GM18951 (cell line): ENCODE measurements around the gene HKDC1.
"Not testable (repeated sequence)": the region's sequence is repeated elsewhere in the genome, so short reads cannot be mapped to it uniquely, and the experiment has no call there.

Experiments used
- POLR2A ChIP-seq: IDR thresholded peaks from 4 replicates; pipeline ENCODE4 v1.6.1; 2011; ENCODE audit warnings: mild to moderate bottlenecking; ENCODE audit not compliant: insufficient read length, insufficient read depth; ENCODE audit errors: extremely low read depth
- in situ Hi-C: fragments of 300-500 bp; cut with MboI; formaldehyde crosslinking; loops from one replicate; pipeline ENCODE4 v1.12.0; 2022; ENCODE audit warnings: low sequenced_read_pairs, mixed read lengths, inconsistent platforms; ENCODE audit not compliant: unreplicated experiment

The HKDC1 gene

DNA sequence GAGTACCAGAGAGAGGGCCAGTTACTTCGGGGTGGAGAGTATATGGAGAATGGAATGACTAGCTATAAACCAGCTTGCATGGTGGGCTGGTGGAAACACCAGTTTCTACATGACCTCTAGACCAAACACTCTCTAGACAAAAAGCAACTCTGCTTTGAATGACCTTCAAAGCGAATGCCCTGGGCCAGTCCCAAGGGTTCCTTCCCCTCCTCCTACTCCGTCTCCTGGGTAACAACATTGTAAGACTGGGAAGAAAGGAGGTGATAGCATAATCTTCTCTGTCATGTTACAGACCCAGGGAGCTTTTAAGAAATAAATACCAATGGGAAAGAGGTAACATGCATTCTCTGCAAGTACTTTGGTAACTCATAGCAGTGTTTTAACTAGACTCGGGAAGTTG, 65.6 kb downstream of the HKDC1 start:
- in situ Hi-C loops: no loop called here
- TF ChIP-seq POLR2A: no peak

DNA sequence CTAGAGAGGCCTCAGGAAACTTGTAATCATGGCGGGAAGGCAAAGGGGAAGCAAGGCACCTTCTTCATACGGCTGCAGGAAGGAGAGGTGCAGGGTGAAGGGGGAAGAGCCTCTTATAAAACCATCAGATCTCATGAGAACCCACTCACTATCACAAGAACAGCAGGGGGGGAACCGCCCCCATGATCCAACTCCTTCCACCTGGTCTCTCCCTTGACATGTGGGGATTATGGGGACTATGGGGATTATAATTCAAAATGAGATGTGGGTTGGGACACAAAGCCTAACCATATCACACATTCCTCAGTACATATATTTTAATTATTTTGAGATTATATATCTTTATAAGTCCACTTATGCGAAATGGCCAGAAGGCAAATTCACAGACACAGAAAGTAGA, 67.0 kb downstream of the HKDC1 start:
- in situ Hi-C loops: no loop called here
- TF ChIP-seq POLR2A: no peak

DNA sequence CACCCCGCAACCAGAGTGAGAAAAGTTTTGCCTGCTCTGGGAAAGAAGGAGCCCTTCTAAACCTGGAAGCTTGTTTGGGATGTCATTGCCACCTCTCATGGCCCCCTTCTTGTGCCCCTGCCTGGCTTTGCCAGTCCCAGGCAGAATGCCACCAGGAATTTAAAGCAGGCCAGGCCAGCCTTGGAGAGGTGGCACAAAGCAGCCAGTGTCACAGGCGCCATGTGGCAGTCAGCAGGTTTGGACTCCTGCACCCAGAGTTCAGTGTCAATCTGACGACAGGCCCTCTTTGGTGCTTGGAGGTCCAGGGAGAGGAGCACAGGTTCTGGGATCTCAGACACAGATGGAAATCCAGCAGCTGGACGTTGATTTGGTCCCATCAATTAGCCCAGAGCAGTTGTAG, 70.9 kb downstream of the HKDC1 start:
- in situ Hi-C loops: no loop called here
- TF ChIP-seq POLR2A: no peak

- TF ChIP-seq POLR2A: no peak
- in situ Hi-C loops: no loop called here
Measured at GRCh38 chr10:69292459-69292858, 72.3 kb downstream of the HKDC1 start.

- in situ Hi-C loops: no loop called here
- TF ChIP-seq POLR2A: no peak
Measured at GRCh38 chr10:69295027-69295636, 75.0 kb downstream of the HKDC1 start.

DNA sequence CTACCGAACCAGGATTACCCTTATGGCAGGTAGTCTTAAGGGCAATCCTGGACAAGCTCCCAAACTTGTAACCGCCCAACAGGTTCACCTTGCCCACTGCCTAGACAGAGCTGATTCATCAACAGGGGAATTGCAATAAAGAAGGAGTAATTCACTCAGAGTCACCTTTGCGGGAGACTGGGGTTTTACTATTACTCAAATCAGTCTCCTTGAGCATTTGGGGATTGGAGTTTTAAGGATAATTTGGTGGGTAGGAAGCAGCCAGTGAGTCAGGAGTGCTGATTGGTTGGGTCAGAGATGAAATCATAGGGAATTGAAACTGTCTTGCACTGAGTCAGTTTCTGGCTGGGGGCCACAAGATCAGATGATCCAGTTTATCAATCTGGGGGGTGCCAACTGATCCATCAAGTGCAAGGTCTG, 83.5 kb downstream of the HKDC1 start:
- TF ChIP-seq POLR2A: no peak
- in situ Hi-C loops: no loop called here

DNA sequence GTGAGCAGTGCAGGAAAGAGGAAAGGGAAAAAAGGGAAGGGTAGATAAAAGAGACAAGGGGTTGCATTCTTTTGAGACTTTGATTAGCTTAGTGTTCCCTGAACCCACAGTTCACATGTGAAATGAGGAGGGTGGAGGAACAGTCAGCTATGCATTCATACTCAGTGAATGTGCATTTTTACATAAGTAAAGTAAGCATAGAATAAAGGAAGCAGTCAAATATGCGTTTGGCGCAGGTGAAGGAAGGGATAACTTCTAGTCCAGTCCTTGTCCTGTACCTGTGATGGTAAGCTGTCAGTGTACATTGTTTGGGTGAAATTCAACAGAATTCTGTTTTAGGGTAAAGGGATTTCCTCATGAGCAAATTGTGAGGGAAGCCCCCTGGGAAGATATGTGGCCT, 86.3 kb downstream of the HKDC1 start:
- in situ Hi-C loops: no loop called here
- TF ChIP-seq POLR2A: no peak

GRCh38 chr10:69307434-69307833, 87.3 kb downstream of the HKDC1 start:
- TF ChIP-seq POLR2A: no peak
- in situ Hi-C loops: no loop called here

DNA sequence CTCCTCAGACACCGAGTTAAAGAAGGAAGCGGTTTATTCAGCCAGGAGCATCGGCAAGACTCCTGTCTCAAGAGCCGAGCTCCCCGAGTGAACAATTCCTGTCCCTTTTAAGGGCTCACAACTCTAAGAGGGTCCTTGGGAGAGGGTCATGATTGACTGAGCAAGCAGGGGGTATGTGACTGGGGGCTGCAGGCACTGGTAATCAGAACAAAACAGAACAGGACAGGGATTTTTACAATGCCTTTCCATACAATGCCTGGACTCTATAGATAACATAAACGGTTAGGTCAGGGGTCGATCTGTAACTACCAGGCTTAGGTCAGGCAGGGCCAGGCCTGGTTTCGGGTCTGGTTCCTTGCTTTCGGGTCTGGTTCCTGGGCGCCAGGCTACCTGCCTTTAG, 88.2 kb downstream of the HKDC1 start:
- in situ Hi-C loops: not testable (repeated sequence)

DNA sequence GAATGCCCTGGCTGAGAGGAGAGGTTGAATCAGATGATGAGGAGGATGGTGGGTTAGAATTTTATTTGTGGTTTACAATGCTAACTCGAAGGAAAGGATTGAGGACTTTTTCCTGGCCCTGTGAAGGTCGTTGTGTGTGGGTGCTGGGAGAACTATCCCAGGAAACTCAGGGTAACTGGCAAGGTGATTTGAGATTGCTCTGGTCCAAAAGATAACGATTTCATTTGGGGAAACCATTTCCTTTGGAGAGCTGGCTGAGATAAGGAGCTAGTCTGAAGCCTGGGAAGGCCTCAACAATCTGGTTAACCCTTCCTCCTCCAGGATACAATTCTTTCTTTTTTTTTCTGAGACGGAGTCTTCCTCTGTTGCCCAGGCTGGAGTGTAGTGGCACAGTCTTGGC, 91.2 kb downstream of the HKDC1 start:
- in situ Hi-C loops: no loop called here
- no peak for TF ChIP-seq POLR2A

GRCh38 chr10:69312528-69312927, 92.4 kb downstream of the HKDC1 start:
- in situ Hi-C loops: no loop called here
- no peak for TF ChIP-seq POLR2A

DNA sequence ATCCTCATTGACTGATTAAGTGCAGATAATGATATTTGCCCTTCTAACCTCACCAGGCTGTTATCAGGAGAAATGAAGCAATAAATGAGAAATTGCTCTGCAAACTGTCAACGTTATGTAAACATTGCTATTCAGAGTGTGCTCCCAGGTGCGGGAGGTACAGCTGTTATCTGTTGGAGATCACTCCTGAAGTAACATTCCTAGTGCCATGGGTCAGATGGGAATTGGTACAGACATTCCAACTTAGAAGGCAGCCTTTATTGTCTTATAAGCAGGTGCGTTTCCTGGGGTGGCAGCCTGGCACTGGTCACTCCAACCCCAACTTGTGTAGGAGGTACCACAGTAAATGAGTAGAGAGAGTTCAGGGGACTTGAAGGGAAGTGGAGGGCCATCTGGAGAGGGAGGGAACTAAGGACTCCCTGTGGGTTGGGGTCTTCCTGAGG, 95.0 kb downstream of the HKDC1 start:
- in situ Hi-C loops: no loop called here
- TF ChIP-seq POLR2A: no peak

- in situ Hi-C loops: no loop called here
- TF ChIP-seq POLR2A: no peak
Measured at GRCh38 chr10:69315610-69316312, 95.6 kb downstream of the HKDC1 start.

DNA sequence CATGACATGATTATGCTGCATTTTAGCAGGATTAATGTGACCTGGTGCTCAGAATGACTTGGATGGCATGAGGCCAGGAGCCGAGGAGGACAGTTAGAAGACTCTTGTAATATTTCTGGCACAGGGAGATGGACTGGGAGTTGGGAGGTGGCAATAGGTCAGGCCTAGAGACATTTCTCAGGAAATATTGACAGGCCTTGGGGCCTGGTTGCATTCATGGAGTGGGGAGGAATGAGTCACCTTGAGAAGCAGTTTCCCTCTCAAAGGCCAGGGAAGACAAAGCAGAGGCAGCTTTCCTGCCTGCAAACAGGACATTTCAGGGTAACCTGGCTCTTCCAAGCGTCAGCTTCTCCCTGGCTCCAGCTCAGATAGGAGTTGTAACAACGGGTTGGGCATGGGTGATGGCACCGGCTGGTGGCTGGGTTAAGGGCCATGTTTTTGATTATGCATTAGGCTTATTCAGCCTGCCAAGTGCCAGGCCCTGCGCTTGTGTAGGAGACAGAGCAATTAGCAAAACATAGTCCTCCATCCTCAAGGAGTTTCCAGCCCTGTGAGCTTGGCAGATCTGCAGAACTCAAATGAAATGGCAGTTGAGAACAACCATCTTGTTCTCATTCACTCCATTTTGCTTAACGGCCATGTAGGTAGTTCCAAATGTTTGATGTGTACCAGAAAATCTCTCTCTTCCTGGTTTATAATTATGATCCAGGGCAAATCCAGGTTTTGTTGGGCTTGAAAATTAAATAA, 96.4 kb downstream of the HKDC1 start:
- in situ Hi-C loops: no loop called here

More for the DNA sequence above, 96.4 kb downstream of the HKDC1 start:
- no peak for TF ChIP-seq POLR2A
